A549 (cell line): ENCODE data around the gene NCOA6. TPM values are rescaled to one million over a fixed set of nuclear protein-coding genes. Genes with fewer than 3 reads are reported as not detected.
A peak's percentile ranks its signal among the peaks of the same experiment; 100 is the strongest.

Source experiments
- ATAC-seq, 2 experiments: fragments of 200-7000 bp in 1 of 2; fragments of >200 bp in 1 of 2; cut with Nextera tagmentation in 1 of 2; cut with Tn5 transposase in 1 of 2; 3 replicates each; pipeline versions ENCODE4 v1.8.0 to v1.9.1; 2018 to 2020; ENCODE audit warnings: mild to moderate bottlenecking in 1 of 2, moderate library complexity in 1 of 2
- CTCF ChIA-PET: fragments of 300-600 bp; sonication (Branson Sonifier 250); formaldehyde crosslinking; extraction: SDS; loops from one replicate; lab custom pipeline; 2021; ENCODE audit warnings: antibody characterized with exemption, inconsistent platforms; lab: Yijun Ruan, JAX
- POLR2A ChIA-PET: fragments of 350-600 bp; formaldehyde crosslinking; extraction: SDS; loops from one replicate; lab custom pipeline; 2021; ENCODE audit warnings: antibody characterized with exemption, inconsistent platforms; lab: Yijun Ruan, JAX
- DNase-seq, 2 experiments: peaks; one replicate each; pipeline versions ENCODE4 v3.0.0 to v3.0.0-alpha.2; 2011 to 2016; ENCODE audit warnings: low read depth in 1 of 2, low spot score in 1 of 2
- FAIRE-seq: peaks from 2 replicates; lab custom pipeline; 2011; peaks lifted over from hg19 to GRCh38; lab: Jason Lieb, UNC
- H3K27ac ChIP-seq, 2 experiments: fragments of >200 bp; sonication (Bioruptor Twin); formaldehyde crosslinking; 3 replicates each; pipeline ENCODE4 v1.5.1; 2016 to 2017
- H3K4me1 ChIP-seq: fragments of >200 bp; sonication (Bioruptor Twin); formaldehyde crosslinking; 3 replicates; pipeline ENCODE4 v1.6.1; 2016
- H3K4me2 ChIP-seq: fragments of >200 bp; sonication (Bioruptor Twin); formaldehyde crosslinking; 3 replicates; pipeline ENCODE4 v1.6.1; 2016
- H3K4me3 ChIP-seq: fragments of >200 bp; sonication (Bioruptor Twin); formaldehyde crosslinking; 3 replicates; pipeline ENCODE4 v1.5.1; 2016
- H3K9me3 ChIP-seq: fragments of >200 bp; sonication (Bioruptor Twin); formaldehyde crosslinking; 3 replicates; pipeline ENCODE4 v1.6.1; 2016
- BHLHE40 ChIP-seq: IDR thresholded peaks from 2 replicates; pipeline ENCODE4 v1.6.1; 2012; ENCODE audit warnings: low read depth, low read length, inconsistent platforms
- EHF ChIP-seq: fragments of 250-450 bp; sonication (Bioruptor Pico); IDR thresholded peaks from 2 replicates; pipeline ENCODE4 v1.5.0; 2020; ENCODE audit warnings: mild to moderate bottlenecking
- EHMT2 ChIP-seq: fragments of 200-600 bp; sonication (generic); IDR thresholded peaks from 2 replicates; pipeline ENCODE4 v1.6.1; 2016; ENCODE audit warnings: antibody characterized with exemption, low read depth, mild to moderate bottlenecking, moderate library complexity
- FOSL2 ChIP-seq, 2 experiments: fragments of 450-650 bp in 1 of 2; fragments of >200 bp in 1 of 2; sonication (Bioruptor Twin) in 1 of 2; formaldehyde crosslinking; IDR thresholded peaks; 2 replicates each; pipeline versions ENCODE4 v1.5.0 to v1.6.1; 2016 to 2020; ENCODE audit warnings: mild to moderate bottlenecking in 1 of 2, moderate library complexity in 1 of 2
- FOXS1 ChIP-seq: fragments of 250-450 bp; sonication (Bioruptor Pico); IDR thresholded peaks from 2 replicates; pipeline ENCODE4 v1.5.0; 2020; ENCODE audit warnings: mild to moderate bottlenecking, moderate library complexity
- HEYL ChIP-seq: fragments of 250-450 bp; sonication (Bioruptor Pico); IDR thresholded peaks from 2 replicates; pipeline ENCODE4 v1.8.0; 2021; ENCODE audit warnings: mild to moderate bottlenecking, moderate library complexity
- HOXA7 ChIP-seq: fragments of 250-450 bp; sonication (Bioruptor Pico); IDR thresholded peaks from 2 replicates; pipeline ENCODE4 v1.5.0; 2020; ENCODE audit warnings: mild to moderate bottlenecking, moderate library complexity
- KDM1A ChIP-seq: fragments of 200-600 bp; sonication (generic); IDR thresholded peaks from 2 replicates; pipeline ENCODE4 v1.6.1; 2016; ENCODE audit warnings: low read depth, mild to moderate bottlenecking
- MAFK ChIP-seq: fragments of 450-650 bp; IDR thresholded peaks from 2 replicates; pipeline ENCODE4 v1.6.1; 2014; ENCODE audit not compliant: partially characterized antibody
- MYC ChIP-seq: IDR thresholded peaks from 2 replicates; pipeline ENCODE4 v1.6.1; 2012; ENCODE audit warnings: mild to moderate bottlenecking, inconsistent platforms, low read length, improper control_type of control experiment, borderline replicate concordance
- PHF8 ChIP-seq: fragments of 200-600 bp; sonication (generic); IDR thresholded peaks from 2 replicates; pipeline ENCODE4 v1.6.1; 2016; ENCODE audit warnings: low read depth, mild to moderate bottlenecking, antibody characterized with exemption, moderate library complexity, borderline replicate concordance
- POLR2AphosphoS2 ChIP-seq: conservative IDR thresholded peaks from 2 replicates; pipeline ENCODE4 v1.6.1; 2012; ENCODE audit warnings: low read length, improper control_type of control experiment, inconsistent platforms
- RAD21 ChIP-seq, 2 experiments: fragments of >200 bp in 1 of 2; sonication (Bioruptor Twin) in 1 of 2; formaldehyde crosslinking in 1 of 2; IDR thresholded peaks in 1 of 2; conservative IDR thresholded peaks in 1 of 2; 2 replicates in 1 of 2; 3 replicates in 1 of 2; pipeline ENCODE4 v1.6.1; 2012 to 2018; ENCODE audit warnings: inconsistent platforms in 1 of 2
- RARB ChIP-seq: fragments of 250-450 bp; sonication (Bioruptor Pico); IDR thresholded peaks from 2 replicates; pipeline ENCODE4 v1.8.0; 2021; ENCODE audit warnings: mild to moderate bottlenecking, moderate library complexity
- RFX5 ChIP-seq: fragments of 450-650 bp; IDR thresholded peaks from 2 replicates; pipeline ENCODE4 v1.7.1; 2014; ENCODE audit warnings: antibody characterized with exemption, mild to moderate bottlenecking, moderate library complexity
- SREBF2 ChIP-seq: fragments of 450-650 bp; IDR thresholded peaks from 2 replicates; pipeline ENCODE4 v1.6.1; 2014; ENCODE audit warnings: mild to moderate bottlenecking, moderate library complexity
- TFCP2L1 ChIP-seq: fragments of 250-450 bp; sonication (Bioruptor Pico); IDR thresholded peaks from 2 replicates; pipeline ENCODE4 v1.5.0; 2021; ENCODE audit warnings: mild to moderate bottlenecking
- ZNF302 ChIP-seq: fragments of 250-450 bp; sonication (Bioruptor Pico); IDR thresholded peaks from 2 replicates; pipeline ENCODE4 v1.9.0; 2021; ENCODE audit warnings: inconsistent platforms, mild to moderate bottlenecking, moderate library complexity
- ZSCAN20 ChIP-seq: fragments of 250-450 bp; sonication (Bioruptor Pico); IDR thresholded peaks from 2 replicates; pipeline ENCODE4 v1.8.0; 2022; ENCODE audit warnings: mild to moderate bottlenecking, moderate library complexity
- WGBS: methylation state at CpG from one replicate; pipeline ENCODE4 v1.1.6; 2017; ENCODE audit errors: missing lambda C conversion rate; 5-methylcytosine and 5-hydroxymethylcytosine counted together
- polyA plus RNA-seq, 4 experiments: library from polyadenylated mRNA; depleted of rRNA in 3 of 4; stranded (reverse); fragments of >200 nt; fragmentation: RNase III in 1 of 4; extraction: RNeasy Plus Mini Kit Qiagen cat#74134 plus additional on column Dnase treatment in 1 of 4; gene quantifications; 2 replicates in 3 of 4; 3 replicates in 1 of 4; pipeline ENCODE4 v1.2.3, GENCODE V29; 2011 to 2017
- TF ChIP-seq, protein P1 (sequence below): IDR thresholded peaks from 2 replicates; pipeline ENCODE4 v1.6.1; 2012; ENCODE audit warnings: low read depth, borderline replicate concordance
- TF ChIP-seq, protein P2 (sequence below): fragments of 250-450 bp; sonication (Bioruptor Pico); IDR thresholded peaks from 2 replicates; pipeline ENCODE4 v1.5.0; 2020; ENCODE audit warnings: low read depth, mild to moderate bottlenecking, moderate library complexity
- TF ChIP-seq, protein P3 (sequence below): fragments of >200 bp; sonication (Bioruptor Twin); formaldehyde crosslinking; IDR thresholded peaks from 3 replicates; pipeline ENCODE4 v1.6.1; 2016
- TF ChIP-seq, protein P4 (sequence below): fragments of >200 bp; sonication (Bioruptor Twin); formaldehyde crosslinking; IDR thresholded peaks from 3 replicates; pipeline ENCODE4 v1.5.1; 2016
- TF ChIP-seq, protein P5 (sequence below): fragments of 200-600 bp; sonication (generic); IDR thresholded peaks from 2 replicates; pipeline ENCODE4 v1.6.1; 2016; ENCODE audit warnings: antibody characterized with exemption, mild to moderate bottlenecking, moderate library complexity

NCOA6 gene
- polyA plus RNA-seq, 2 of the 4 experiments (the other 2 are of a cell fraction), result 15.8 to 18.0 TPM

DNA sequence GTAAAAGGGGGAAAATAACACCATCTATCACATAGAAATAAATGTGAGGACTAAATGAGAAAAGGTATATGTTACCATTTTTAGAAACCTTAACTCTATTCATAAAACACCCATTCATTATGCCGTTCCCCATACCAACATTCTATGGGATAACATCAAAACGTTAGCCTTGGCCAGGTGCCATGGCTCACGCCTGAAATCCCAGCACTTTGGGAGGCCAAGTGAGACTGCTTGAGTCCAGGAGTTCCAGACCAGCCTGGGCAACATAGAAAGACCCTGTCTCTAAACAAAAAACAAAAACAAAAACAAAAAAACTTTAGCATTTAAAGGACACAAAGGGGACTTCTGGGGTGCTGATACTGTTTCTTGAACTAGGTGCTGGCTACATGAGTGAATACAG lies 149.9 kb downstream of the NCOA6 start:
- ATAC-seq (no peak), FAIRE-seq (no peak), DNase-seq (no peak)
- peak overlapping the region; percentile 74; the same call in 2 of the 3 replicates for H3K4me3 ChIP-seq
- no peaks in the 10 kb centered on the region for H3K9me3 ChIP-seq
- TF ChIP-seq ZNF302 (CRISPR knock-in tag) (no peak), HEYL (CRISPR knock-in tag) (no peak), PHF8 (no peak), EHMT2 (no peak), RFX5 (no peak), RARB (CRISPR knock-in tag) (no peak), SREBF2 (no peak), MYC (no peak), RAD21 (conservative IDR thresholded peaks at IDR 0.05 in 1 of 2, IDR thresholded peaks at IDR 0.05 in 1 of 2) (no peak), KDM1A (no peak), HOXA7 (no peak), EHF (no peak), BHLHE40 (no peak)
- TF ChIP-seq, protein P1, sequence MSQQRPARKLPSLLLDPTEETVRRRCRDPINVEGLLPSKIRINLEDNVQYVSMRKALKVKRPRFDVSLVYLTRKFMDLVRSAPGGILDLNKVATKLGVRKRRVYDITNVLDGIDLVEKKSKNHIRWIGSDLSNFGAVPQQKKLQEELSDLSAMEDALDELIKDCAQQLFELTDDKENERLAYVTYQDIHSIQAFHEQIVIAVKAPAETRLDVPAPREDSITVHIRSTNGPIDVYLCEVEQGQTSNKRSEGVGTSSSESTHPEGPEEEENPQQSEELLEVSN, result no peak
- TF ChIP-seq, protein P2, sequence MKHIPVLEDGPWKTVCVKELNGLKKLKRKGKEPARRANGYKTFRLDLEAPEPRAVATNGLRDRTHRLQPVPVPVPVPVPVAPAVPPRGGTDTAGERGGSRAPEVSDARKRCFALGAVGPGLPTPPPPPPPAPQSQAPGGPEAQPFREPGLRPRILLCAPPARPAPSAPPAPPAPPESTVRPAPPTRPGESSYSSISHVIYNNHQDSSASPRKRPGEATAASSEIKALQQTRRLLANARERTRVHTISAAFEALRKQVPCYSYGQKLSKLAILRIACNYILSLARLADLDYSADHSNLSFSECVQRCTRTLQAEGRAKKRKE (CRISPR knock-in tag), result no peak
- peaks cover 10% of the 10 kb centered on the region for H3K4me1 ChIP-seq
- H3K27ac ChIP-seq, result no peak overlapping the region; a peak in 1 of 6 replicates
- peak overlapping the region; percentile 82 for H3K4me2 ChIP-seq
- CTCF ChIA-PET, result interaction anchor here (0.7 to 2.2 kb wide), 7 partner anchors 22 to 329 kb away, joined by 3 to 10 read pairs (median 5); no protein-coding TSS in a partner anchor
- 43% methylated on average over 3 of the region's 3 CpGs for WGBS
- POLR2A ChIA-PET, result no interaction called here

DNA sequence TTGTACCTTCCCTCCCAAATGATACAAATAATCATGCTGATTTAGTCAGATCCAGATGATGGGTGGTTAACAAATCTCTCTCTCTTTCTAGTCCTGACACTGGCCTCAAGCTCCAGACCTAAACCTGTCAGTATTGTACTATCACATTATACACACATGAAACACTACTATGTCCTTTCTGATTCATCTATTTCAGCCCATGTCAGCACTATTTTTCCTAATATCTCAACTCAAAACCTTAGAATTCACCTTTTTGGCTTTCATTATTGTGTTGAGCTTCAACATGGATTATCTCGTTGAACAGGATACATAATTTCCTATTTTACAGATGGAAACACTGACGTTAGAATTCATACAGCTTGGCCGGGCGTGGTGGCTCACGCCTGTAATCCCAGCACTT lies 152.0 kb downstream of the NCOA6 start:
- 95% methylated on average over 5 of the region's 5 CpGs for WGBS
- Histone ChIP-seq H3K4me1 (peaks cover 7% of the 10 kb centered on the region; the same call in 2 of the 3 replicates), H3K4me3 (no peak overlapping the region), H3K4me2 (no peak overlapping the region), H3K9me3 (0 out of 3 replicates have a peak, but pooled peaks cover 4% of the 10 kb centered on the region), H3K27ac (no peak overlapping the region)
- POLR2A ChIA-PET, result no interaction called here
- DNase-seq, result no peak
- FAIRE-seq, result no peak
- no peak for ATAC-seq
- CTCF ChIA-PET, result interaction anchor here (1.4 to 1.9 kb wide), 2 partner anchors 11 to 35 kb away, joined by 4 to 5 read pairs; no protein-coding TSS in a partner anchor
- TF ChIP-seq MAFK, result peak; percentile 82
- TF ChIP-seq, protein P3, sequence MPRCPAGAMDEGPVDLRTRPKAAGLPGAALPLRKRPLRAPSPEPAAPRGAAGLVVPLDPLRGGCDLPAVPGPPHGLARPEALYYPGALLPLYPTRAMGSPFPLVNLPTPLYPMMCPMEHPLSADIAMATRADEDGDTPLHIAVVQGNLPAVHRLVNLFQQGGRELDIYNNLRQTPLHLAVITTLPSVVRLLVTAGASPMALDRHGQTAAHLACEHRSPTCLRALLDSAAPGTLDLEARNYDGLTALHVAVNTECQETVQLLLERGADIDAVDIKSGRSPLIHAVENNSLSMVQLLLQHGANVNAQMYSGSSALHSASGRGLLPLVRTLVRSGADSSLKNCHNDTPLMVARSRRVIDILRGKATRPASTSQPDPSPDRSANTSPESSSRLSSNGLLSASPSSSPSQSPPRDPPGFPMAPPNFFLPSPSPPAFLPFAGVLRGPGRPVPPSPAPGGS, result no peak

DNA sequence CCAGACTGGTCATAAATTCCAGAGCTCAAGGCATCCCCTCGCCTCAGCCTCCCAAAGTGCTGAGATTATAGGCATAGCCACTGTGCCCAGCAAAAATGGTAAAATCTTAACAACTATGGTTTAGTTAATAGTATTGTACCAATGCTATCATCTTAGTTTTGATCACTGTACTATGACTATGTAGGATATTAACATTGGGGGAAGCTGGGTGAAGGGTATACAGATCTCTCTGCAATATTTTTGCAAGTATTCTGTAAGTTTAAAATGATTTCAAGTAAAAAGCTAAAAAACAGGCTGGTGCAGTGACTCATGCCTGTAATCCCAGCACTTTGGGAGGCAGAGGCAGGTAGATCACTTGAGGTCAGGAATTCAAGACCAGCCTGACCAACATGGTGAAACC lies 156.4 kb downstream of the NCOA6 start:
- DNase-seq (no peak), ATAC-seq (no peak), FAIRE-seq (no peak)
- Histone ChIP-seq H3K4me3 (no peak overlapping the region), H3K4me1 (no peaks in the 10 kb centered on the region), H3K9me3 (0 out of 3 replicates have a peak, but pooled peaks cover 4% of the 10 kb centered on the region), H3K4me2 (no peak overlapping the region), H3K27ac (no peak overlapping the region)
- ChIA-PET CTCF (interaction anchor here (0.9 to 1.2 kb wide), 2 partner anchors 39 to 101 kb away, joined by 3 to 5 read pairs; no protein-coding TSS in a partner anchor), POLR2A (no interaction called here)
- 89% methylated on average over 1 of the region's 1 CpG for WGBS
- TF ChIP-seq ZSCAN20, result no peak
- no peak for TF ChIP-seq FOXS1 (CRISPR knock-in tag)
- TF ChIP-seq, protein P4, sequence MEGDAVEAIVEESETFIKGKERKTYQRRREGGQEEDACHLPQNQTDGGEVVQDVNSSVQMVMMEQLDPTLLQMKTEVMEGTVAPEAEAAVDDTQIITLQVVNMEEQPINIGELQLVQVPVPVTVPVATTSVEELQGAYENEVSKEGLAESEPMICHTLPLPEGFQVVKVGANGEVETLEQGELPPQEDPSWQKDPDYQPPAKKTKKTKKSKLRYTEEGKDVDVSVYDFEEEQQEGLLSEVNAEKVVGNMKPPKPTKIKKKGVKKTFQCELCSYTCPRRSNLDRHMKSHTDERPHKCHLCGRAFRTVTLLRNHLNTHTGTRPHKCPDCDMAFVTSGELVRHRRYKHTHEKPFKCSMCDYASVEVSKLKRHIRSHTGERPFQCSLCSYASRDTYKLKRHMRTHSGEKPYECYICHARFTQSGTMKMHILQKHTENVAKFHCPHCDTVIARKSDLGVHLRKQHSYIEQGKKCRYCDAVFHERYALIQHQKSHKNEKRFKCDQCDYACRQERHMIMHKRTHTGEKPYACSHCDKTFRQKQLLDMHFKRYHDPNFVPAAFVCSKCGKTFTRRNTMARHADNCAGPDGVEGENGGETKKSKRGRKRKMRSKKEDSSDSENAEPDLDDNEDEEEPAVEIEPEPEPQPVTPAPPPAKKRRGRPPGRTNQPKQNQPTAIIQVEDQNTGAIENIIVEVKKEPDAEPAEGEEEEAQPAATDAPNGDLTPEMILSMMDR, result no peak
- TF ChIP-seq BHLHE40, result no peak
- no peak for TF ChIP-seq POLR2AphosphoS2
- TF ChIP-seq TFCP2L1 (CRISPR knock-in tag), result no peak
- no peak for TF ChIP-seq EHMT2
- TF ChIP-seq HEYL (CRISPR knock-in tag), result no peak
- TF ChIP-seq, protein P5, sequence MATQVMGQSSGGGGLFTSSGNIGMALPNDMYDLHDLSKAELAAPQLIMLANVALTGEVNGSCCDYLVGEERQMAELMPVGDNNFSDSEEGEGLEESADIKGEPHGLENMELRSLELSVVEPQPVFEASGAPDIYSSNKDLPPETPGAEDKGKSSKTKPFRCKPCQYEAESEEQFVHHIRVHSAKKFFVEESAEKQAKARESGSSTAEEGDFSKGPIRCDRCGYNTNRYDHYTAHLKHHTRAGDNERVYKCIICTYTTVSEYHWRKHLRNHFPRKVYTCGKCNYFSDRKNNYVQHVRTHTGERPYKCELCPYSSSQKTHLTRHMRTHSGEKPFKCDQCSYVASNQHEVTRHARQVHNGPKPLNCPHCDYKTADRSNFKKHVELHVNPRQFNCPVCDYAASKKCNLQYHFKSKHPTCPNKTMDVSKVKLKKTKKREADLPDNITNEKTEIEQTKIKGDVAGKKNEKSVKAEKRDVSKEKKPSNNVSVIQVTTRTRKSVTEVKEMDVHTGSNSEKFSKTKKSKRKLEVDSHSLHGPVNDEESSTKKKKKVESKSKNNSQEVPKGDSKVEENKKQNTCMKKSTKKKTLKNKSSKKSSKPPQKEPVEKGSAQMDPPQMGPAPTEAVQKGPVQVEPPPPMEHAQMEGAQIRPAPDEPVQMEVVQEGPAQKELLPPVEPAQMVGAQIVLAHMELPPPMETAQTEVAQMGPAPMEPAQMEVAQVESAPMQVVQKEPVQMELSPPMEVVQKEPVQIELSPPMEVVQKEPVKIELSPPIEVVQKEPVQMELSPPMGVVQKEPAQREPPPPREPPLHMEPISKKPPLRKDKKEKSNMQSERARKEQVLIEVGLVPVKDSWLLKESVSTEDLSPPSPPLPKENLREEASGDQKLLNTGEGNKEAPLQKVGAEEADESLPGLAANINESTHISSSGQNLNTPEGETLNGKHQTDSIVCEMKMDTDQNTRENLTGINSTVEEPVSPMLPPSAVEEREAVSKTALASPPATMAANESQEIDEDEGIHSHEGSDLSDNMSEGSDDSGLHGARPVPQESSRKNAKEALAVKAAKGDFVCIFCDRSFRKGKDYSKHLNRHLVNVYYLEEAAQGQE, result no peak
- TF ChIP-seq EHF, result no peak
- TF ChIP-seq, protein P2 (CRISPR knock-in tag), result no peak
- no peak for TF ChIP-seq FOSL2 (IDR thresholded peaks at IDR 0.05)
- no peak for TF ChIP-seq FOSL2 (CRISPR knock-in tag; IDR thresholded peaks at IDR 0.05)
